ENCODE measurements around the gene ALPI.
"Not testable (repeated sequence)": the region's sequence is repeated elsewhere in the genome, so short reads cannot be mapped to it uniquely, and the experiment has no call there.

ALPI gene

DNA sequence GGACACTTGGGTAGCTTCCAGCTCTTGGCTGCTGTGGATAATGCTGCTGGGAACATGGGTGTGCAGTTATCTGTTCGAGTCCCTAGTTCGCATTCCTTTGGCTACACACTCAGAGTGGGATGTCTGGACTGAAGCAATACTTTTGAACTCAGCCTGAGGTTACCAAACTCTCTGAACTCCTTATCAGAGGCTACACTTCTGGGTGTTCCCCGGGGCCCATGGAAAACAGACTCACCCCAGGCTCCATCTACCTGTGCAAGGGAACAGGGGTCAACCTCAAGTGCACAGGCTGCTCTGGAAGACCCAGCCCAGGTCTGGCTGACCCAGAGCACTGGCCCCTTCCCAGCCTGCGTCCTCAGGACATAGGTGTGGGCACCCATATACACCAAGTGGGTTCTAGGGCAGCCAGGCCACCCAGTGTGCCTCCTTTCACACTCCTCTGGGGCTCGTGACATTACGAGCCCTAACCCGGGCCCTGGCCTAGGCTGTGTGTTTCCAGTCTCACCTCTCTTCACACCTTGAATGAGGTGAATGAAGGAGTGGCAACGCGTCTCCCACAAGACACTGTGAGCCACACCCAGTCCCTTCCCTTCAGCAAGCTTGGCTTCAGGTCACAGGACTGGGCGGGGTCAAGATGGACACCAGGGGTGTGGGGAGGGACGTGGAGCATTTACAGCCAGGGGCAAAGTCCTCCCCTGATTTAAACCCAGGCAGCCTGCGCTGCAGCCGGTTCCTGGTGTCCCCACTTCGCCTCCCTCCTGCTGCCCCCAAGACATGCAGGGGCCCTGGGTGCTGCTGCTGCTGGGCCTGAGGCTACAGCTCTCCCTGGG lies at the start of gene ALPI:
ALPI (plus strand) TSS at position 728 of the 830 bp plus-strand sequence; CDS start at position 775, 47 bp downstream.
- DNase-seq (ENCODE audit: low spot score) = no peak

DNA sequence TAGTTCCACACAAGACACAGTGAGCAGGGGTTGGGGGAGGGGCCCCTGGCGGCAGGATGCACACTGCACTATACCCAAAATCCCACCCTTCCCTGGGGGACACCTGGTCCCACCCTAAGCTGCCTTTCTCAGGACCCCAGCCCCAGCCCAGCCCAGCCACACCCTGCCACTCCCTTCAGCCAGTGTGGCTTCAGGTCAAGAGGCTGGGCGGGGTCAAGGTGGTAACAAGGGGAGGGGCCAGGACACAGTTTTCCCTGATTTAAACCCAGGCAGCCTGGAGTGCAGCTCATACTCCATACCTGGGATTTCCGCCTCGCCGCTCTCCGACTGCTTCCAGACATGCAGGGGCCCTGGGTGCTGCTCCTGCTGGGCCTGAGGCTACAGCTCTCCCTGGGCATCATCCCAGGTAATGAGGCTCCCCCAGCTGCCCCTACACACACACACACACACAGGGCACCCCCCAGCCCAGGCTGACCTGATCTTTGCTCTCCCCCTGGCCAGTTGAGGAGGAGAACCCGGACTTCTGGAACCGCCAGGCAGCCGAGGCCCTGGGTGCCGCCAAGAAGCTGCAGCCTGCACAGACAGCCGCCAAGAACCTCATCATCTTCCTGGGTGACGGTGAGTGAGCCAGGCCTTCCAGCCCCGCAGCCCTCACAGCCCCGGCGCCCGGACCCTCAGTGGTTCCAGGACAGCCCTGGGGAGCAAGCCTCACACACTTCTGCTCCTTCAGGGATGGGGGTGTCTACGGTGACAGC lies 49.2 kb upstream of the ALPI start, which contains the start of gene ALPG:
ALPG (plus strand) TSS at position 289 of the 755 bp plus-strand sequence; CDS start at position 340, 51 bp downstream.
- DNase-seq (ENCODE audit: low spot score) = no peak

GRCh38 chr2:232407428-232408150 lies 48.4 kb upstream of the ALPI start:
- DNase-seq (ENCODE audit: low spot score) = not testable (repeated sequence)

DNA sequence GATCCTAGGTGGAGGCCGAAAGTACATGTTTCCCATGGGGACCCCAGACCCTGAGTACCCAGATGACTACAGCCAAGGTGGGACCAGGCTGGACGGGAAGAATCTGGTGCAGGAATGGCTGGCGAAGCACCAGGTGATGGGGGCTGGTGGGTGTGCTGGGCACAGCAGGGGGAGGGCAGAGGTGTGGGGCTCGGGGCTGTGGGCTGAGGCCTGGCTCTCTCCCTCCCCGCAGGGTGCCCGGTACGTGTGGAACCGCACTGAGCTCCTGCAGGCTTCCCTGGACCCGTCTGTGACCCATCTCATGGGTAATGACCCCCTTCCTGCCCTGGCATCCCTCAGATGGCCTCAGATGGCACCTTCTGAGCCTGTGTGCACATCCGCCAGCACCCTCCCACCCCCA lies 47.7 kb upstream of the ALPI start:
- DNase-seq (ENCODE audit: low spot score) = not testable (repeated sequence)

DNA sequence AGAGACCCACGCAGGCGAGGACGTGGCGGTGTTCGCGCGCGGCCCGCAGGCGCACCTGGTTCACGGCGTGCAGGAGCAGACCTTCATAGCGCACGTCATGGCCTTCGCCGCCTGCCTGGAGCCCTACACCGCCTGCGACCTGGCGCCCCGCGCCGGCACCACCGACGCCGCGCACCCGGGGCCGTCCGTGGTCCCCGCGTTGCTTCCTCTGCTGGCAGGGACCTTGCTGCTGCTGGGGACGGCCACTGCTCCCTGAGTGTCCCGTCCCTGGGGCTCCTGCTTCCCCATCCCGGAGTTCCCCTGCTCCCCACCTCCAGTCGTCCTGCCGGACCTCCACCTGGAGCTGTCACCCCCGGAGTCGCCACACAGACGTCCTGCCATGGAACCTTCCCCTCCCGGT lies 46.3 kb upstream of the ALPI start:
- DNase-seq (ENCODE audit: low spot score) = not testable (repeated sequence)

GRCh38 chr2:232410238-232410900 lies 45.6 kb upstream of the ALPI start:
- DNase-seq (ENCODE audit: low spot score) = no peak

- no peak for DNase-seq (ENCODE audit: low spot score)
These were observed 43.9 kb upstream of the ALPI start for GRCh38 chr2:232411901-232412629.

- DNase-seq (ENCODE audit: low spot score) = no peak
These were observed 43.0 kb upstream of the ALPI start for GRCh38 chr2:232412986-232413385.

GRCh38 chr2:232415138-232415690 lies 40.7 kb upstream of the ALPI start:
- DNase-seq (ENCODE audit: low spot score) = no peak

DNA sequence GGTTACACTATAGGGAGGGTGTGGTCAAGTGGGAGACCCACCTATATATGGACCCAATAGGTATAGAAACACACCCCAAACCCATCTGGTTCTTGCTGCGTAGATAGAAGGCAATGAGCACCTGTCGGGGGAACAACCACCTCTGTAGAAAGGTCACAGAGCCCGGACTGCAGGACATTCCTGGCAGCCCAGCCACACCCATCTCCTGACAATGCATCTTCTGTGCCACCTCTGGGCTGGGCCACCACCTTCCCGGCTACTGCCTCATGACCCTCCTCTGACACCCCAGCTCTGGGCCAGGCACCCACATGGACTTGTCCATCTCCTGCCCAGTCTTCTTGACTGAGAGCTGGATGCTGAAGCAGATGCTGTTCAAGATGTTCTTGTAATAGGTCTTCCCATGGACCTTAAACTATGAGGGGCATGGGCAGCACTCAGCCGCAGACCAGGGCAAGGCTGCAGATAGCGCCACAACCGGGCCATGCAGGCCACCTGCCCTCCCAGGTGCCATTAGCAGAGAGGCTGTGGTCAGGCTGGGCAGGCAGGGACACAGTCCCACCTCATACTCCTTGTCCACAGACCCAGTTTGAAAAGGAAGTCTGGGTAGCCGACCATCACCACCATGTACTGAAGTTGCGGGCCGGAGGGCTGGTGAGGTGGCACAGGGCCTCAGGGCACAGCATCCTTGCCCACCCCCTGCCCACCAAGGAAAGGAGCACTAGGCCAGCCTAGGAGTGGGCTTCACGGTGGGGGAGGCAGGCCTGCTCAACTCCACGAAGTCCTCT lies 40.0 kb upstream of the ALPI start:
- no peak for DNase-seq (ENCODE audit: low spot score)

DNA sequence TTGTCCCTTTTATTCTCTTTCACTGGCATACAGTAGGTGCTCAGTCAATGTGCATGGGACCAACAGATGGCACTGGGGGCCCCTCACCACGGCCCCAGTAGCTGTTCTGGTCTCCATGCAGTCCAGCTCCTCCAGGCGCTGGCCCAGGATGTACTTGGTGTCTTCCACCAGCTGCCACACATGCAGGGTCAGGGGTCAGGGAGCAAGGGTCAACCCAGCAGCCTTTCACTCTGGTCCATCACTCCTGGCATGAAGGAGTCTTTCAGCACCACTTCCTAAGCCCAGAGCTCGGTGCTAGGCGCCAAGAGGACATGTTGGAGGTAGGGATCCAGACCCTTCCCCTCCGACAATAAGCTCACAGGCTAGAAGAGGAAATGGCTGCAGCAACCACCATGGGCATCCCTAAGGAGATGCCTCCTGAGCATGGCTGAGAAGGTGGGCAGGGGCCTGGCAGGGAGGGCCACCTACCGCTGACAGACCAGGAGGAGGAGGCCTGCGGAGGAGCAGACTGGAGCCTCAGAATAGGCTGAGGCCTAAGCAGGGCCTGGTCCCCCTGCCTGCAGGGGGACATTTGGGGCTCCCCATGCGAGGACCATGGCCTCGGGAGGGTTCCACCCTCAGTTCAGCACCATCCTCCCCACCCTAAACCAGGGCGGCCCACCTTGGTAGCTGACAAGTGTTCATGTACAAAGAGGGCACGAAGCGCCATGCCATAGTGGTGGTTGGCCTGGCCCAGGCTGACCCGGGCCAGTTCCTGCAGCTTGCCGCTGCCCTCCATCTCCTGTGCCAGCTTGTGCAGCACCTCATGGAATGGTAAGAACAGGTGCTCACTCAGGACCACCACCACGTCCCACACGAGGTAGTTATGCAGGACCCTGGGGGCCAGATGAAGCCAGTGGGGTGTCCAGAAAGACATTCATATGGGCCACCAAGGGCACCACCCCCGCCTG lies 39.2 kb upstream of the ALPI start:
- DNase-seq (ENCODE audit: low spot score) = no peak

GRCh38 chr2:232417489-232417888 lies 38.5 kb upstream of the ALPI start:
- DNase-seq (ENCODE audit: low spot score) = no peak

DNA sequence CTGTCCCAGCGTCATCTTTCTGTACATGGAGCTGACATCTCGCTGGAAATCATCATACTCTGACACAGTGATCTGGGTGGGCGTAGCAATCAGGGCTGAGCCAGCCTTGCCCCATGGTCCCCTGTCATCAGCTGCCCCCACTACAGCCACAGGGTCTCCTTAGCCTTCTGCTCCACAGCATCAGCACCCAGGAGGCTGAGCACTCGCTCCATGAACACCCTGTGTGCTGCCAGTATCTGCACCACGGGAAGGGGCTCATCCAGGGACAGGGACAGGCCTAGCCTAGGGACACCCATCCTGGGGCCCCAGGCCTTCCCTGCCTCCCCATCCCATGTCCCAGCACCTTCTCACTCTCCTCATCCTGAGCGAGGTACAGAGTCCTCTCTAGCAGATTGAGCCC lies 37.9 kb upstream of the ALPI start:
- DNase-seq (ENCODE audit: low spot score) = no peak

GRCh38 chr2:232418466-232419244 lies 37.3 kb upstream of the ALPI start:
- no peak for DNase-seq (ENCODE audit: low spot score)

GRCh38 chr2:232419245-232420072 lies 36.5 kb upstream of the ALPI start:
- peak; percentile 12 for DNase-seq (ENCODE audit: low spot score)

DNA sequence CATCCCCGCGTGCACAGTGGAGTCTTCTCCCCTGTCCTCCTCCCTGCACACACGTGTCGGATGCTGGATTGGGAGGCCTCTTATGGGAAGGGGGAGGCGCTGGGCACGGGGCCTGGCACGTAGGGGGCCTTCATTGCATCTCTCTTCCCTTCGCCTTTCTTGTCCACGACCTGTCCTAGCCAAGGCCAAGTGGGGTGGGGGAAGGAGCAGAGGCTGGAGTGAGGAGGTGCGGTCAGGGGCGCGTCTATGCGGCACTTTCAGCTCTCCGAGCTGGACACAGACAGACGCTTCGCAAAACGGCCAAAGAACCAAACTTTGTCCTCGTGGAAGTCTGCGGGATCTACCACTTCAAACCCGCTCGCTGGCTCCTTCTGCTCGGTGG lies 35.9 kb upstream of the ALPI start:
- DNase-seq (ENCODE audit: low spot score) = no peak

Measured in AG08396 (cell line).